GM21526 (cell line): ENCODE measurements around the gene FASN.

Experiments
- ATAC-seq: cut with Tn5 transposase; IDR thresholded peaks from one replicate; pipeline ENCODE4 v1.9.1; 2021; ENCODE audit warnings: moderate library complexity; ENCODE audit not compliant: unreplicated experiment, low FRiP score

The FASN gene

DNA sequence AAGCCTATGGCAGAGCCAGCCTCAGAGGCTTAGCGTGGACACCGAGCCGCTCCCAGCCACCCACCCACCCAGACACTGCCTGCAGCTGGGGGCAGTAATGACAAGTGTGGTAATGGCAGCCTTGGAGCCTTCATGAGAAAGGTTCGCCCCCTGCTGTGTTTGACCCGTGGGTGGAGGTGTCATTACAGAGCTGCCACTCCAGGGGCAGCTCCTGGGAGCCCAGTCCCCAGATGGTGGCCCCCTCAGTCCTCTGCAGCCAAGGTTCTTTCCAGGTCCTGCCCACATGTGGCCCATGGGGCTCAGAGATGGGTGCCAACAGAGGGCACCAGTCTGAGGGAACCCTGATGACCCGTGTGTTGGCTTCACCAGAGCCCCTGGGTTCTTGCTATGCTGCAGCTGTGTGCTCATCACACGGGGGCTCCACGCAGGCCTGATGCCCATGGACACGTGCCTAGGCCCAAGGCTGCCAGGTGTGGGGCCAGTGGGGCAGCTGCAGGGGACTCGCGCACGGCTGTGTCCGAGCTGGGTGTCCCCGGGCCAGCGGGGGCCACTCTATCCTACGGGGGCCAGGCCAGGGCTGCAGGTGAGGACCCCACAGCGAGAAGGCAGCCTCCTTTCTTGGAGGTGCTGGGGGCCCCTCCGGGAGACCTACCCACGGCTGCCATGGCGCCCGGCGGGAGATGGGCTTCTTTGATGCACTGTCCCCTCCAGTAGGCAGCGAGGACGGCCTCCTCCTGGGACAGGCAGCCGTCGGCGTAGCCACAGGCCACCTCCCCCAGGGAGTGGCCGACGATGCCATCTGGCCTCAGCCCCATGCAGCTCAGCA is 8.1 kb downstream of the FASN start:
- no peak for ATAC-seq

DNA sequence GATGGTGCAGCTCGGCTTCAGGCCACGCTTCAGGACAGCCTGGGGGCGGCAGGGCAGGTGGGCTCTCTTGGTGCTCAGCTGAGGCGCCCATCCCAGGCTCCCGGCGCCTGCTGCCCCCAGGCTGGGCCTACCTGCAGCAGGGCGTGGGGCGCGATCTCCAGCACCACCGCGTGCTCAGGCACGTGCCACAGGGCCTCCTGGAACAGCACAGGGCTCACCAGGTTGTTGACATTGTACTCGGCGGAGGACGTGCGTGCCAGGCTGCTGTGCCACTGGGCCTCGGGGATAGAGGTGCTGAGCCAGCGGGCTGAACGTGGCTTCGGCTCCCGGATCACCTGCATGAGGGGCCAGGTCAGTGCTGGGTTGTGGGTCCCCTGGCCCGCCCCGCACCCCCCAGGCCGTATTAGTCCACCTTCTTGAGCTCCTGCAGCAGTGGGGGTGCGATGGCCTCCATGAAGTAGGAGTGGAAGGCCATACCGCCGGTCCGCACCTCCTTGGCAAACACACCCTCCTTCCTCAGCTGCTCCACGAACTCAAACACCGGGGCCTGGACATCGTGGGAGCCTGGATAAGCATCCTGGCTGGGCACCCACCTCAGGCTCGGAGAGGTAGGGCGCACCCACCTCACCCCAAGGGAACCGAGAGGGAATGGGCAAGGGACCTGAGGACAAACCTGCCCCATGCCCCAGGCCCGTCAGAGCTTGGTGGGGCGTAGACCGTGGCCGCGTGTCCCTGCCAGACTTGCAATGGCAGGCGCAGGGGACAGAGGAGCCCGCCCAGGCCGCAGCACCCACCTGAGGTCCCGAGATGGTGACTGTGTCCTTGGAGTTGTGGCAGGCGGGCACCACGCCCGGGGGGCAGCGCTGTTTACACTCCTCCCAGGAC is 9.0 kb downstream of the FASN start:
- ATAC-seq: no peak

DNA sequence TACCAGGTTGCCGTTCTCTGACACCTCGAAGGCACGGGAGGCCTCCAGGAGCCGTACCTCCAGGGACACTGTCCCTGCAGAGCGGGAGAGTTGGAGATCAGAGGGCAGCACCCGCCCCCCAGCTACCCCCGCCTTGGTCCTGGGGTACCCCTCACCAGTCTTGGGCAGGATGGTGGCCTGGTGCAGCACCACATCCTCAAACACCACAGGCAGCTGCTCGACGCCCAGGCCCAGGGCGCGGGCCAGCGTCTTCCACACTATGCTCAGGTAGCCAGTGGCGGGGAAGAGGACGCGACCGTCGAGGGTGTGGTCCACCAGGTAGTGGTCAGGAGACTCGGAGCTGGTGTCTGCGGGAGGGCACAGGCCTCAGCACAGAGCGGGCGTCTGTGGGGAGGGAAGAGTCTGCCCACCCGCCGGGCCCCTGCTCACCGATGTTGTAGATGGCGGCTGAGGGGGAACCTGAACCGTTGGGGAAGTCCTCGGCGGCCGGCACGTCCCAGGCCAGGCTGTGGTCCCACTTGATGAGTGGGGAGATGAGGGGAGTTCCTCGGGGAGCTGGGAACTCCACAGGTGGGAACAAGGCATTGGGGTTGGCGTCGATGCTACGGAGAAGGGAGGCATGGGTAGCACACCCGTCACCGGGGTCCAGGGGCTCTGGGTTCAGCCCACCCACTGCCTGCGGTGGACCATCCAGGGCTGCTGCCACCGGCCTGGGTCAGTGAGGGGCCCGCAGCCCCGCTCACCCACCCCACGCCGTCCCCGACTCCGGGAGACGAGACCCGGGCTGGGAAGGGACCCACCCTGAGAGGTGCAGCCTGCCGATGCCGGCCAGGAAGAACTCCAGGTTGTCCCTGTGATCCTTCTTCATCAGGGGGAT is 9.8 kb downstream of the FASN start:
- ATAC-seq: no peak

DNA sequence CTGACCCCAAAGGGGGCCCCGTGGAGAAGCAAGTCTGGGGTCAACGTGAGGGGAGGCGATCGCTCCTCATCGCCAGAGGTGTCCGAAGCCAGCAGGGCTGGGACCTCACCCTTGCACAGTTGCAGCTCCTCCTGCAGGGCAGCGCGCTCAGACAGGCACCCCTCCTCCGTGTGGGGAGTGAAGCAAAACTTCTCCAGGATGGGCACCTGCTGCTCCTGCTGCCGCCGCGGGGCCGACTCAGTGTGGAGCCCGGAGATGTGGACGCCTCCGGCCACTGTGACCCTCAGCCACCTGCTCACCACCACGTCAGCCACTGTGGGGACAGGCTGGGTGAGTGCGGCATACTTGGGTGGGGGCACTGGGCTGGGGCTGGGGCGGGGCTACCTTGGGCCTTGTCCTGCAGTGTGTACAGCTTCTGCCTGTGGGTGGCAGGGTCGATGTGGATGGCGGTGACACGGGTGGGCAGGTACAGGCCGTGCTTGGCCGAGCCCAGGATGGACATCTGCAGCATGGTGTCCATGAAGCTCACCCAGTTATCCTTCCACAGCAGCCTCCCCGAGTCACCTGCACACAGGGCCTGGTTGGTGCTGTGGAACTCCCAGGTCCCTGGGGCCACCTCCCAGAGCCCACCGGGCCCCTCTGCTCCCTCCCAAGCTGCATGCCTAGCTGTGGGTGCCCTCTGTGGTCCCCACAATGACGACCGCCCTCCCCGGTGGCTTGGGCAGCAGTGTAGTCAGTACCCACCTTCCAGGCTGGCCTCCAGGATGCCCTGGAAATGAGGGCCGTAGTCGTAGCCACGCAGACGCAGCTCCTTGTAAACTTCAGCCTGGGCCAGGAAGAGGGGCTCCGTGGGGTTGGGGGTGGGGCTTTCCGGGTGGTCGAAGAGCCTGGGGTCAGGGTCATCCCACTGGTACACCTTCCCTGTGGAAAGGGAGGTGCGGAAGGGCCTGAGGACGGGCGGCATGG is 10.8 kb downstream of the FASN start:
- ATAC-seq: no peak

DNA sequence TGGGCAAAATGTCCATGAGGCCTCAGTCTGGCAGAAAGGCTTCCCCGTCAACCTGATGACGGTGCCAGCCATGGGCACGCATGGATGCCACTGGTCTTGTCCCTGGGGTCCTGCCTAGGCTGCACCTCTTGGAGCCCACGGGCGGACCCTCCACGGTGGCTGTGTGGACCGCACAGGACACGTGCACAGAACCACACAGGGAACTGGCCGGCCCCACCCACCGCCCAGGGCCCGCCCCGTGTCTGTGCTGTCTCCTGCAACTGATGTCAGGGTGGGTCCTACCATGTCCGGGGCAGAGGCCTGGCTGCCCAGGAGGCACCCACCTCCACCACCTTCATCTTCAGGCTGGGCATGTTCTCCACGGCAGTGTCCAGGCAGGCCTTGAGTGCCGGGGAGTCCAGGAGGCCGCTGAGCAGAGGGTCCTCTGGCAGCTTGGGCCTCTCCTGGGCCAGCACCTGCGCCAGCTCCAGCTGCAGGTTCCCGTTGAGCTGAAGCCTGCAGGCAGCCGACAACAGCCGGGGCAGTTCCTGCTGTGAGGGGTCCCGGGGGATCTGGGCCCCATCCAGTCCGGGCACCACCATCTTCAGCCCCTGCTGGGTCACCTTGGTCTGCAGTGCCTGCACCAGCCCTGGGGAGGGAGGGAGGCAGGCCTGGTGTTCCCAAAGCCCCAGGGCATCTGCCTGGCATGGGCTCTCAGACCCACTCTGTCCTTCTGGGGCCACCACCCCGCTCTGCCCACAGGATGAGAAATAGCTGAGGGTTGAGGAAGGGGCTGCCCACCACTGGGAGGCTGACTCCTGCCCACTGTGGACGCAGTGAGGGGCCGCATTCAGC is 11.9 kb downstream of the FASN start:
- no peak for ATAC-seq

DNA sequence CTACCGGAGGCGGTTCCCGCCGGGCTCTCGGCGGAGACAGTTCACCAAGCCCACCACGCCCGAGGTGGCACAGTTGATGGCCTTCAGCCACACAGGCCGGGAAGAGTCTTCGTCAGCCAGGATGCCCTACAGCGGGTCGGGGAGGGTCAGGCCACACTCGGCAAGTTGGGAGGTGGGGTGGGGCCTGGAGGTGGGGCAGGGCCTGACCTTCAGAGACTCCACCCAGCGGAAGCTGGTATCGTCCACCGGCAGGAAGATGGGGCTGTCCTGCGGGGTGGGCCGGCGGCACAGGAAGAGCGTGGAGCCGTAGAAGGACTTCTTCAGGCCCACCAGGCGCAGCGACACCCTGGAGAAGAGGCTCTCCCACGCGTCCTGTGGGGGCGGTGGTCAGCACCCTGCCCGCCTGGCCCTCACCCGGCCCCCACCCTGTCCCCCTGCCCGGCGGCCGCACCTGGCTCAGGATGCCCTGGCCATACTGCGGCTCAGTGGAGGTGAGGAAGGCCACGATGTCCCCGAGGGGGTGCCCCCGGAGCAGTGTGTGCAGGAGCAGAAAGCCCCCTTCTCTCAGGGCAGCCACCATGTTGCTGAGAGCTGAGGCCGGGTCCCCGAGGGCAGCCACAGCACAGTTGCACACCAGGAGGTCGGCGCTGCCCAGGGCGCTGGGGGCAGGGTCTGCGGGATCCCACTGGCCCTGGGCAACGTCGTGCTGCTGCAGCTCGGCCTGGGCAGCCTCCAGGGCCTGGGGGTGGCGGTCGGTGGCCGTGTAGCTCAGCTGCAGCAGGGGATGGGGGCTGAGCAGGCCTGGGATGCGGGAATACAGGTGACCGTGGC is 12.8 kb downstream of the FASN start:
- no peak for ATAC-seq

DNA sequence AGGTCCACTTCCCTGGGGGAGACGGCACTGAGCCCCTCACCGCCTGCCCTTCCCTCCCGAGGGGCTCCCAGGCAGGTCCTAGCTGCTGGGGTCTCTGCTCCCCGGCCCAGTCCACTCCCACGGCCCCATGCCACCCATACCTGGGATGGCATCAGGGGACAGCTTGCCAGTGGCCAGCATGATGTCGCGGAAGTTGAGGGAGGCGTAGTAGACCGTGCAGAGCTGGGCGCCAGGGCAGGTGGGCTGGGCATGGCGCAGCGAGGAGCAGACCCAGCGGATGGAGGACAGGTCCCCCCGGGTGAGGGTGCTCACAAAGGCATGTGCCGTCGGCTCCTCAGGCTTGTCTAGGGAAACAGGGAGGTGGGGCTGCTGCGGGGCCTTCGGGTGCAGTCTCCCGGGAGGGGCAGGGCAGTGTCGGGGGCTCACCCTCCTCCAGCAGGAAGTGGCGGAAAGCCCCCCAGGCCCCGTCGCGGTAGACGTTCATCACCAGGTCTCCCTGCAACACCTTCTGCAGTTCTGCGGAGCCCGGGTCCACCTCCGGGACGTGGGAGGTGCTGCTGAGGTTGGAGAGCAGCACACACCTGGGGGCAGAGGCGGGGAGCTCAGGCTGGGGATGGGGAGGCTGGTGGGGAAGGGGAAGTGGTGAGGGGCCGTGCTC is 13.5 kb downstream of the FASN start:
- ATAC-seq: no peak

DNA sequence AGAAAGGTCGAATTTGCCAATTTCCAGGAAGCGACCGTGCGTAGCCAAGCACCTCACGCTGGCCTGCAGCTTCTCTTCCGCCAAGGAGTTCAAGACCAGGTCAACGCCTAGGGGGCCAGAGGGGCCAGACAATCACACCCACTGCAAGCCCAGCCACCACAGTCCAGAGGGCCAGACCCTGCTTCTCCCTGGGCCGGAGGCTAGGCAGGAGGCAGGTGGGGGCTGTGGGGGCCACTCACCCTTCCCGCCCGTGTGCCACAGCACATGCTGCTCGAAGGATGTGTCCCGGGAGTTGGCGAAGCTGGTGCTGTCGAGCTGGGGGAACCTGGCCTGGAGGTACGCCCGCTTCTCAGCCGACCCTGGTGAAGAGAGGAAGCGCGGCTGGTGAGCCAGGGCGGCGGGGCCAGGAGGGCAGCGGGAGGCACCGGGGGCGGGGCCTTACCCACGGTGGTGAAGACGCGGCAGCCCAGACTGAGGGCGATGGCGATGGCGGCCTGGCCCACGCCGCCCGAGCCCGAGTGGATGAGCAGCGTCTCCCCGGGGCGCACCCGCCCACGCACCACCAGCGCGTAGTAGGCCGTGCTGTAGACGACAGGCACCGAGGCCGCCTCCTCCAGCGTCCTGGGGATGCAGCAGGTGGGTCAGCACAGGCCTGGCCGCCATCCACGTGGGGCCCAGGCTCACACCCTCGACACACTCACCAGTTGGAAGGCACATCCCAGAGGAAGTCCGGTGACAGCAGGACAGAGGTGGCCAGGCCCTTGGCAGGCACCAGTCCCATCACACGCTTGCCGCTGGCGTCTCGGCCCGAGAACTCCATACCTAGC is 14.3 kb downstream of the FASN start:
- ATAC-seq: no peak

DNA sequence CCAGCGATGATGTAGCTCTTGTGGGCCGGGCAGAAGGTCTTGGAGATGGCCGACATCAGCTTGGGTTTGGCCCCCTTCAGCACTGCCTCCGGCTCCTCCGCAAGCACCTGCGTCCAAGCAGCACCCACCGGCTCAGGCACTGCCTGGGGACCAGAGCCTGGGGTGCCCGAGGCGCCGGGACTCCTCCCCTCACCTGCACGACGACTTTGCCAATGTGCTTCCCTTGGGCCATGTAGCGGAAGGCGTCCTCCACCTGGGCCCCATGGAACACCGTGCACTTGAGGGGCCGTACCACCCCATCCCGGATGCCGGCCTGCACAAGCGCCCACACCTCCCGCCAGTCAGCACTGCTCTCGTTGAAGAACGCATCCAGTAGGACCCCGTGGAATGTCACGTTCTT is 15.0 kb downstream of the FASN start:
- no peak for ATAC-seq

DNA sequence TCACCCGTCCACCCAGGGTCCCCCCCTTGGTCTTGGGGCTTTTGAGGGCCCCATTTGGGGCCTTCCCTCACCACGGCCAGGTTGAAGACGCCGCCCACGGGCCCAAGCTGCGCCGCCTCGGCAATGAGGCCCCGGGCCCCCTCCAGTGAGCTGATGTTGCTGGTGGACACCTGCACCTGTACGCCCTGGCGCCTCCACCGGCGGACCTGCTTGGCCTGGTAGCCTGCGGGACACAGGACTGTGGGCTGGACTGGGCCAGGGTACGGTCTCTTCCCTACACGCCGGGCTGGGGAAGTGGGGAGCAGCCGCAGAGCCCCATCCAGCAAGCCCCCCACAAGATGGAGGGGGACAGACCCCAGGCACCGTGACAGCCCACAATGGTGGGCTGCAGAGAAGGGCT is 15.6 kb downstream of the FASN start:
- no peak for ATAC-seq

DNA sequence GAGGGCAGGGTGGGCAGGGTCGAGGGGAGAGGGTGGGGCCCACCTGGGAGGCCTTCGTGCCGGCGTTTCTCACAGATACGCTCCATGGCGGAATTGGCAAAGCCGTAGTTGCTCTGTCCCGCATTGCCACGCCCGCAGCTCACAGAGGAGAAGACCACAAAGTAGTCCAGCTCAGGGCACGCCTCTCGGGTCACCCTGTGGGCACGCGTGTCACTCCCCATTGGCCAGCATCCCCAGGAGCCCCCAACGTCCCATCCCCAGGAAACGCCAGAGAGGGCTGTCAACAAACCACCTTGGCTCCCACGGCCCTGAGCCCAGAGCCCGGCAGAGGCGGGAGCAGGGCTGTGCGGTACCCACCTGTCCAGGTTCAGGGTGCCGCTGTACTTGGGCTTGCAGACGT is 16.1 kb downstream of the FASN start:
- ATAC-seq: no peak

DNA sequence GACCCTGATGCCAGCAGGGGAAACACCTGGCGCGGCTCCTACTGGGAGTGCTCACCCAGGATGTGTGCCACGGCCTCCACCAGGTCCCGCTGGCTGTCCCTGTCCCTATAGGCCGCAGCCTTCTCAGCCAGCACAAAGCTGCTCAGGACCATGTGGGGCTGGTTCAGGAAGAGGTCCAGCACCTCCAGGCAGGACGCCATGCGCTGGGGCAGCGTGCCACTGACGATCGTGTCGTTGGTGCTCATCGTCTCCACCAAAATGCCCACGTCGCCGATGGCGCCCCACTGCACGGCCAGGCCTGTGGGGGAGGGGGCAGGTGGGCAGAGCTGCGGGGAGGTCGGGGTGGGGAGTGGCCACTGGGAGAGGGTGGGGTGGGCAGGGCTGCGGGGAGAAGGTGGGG is 16.5 kb downstream of the FASN start:
- ATAC-seq: no peak

DNA sequence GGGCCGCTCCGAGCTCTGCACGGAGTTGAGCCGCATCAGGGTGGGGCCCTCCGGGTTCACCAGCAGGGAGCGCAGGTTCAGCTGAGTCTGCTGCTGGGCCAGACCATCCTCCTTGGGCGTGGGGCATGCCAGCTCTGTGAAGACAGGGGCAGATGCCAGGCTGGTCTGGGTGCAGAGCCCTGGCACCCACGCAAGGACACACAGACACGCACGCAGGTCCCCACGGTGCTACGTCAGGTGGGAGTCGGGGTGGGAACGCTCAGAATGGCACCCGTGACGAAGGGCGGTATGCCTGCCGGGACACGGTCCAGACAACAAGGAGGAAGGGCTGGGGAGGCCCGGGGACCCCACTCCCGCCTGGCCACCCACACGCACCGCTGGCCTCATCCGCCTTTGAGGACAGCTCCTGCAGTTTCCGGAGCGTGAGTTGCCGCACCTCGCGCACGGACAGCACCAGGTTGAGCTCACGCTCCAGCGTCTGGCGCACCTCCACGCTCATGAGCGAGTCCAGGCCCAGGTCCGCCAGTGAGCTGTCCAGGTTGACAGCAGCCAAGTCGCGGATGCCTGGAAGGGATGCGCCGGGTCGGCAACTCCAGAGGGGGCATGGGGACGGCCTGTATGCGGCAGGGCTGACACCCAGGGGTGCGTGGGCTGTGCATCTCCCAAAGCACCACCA is 17.1 kb downstream of the FASN start:
- no peak for ATAC-seq

DNA sequence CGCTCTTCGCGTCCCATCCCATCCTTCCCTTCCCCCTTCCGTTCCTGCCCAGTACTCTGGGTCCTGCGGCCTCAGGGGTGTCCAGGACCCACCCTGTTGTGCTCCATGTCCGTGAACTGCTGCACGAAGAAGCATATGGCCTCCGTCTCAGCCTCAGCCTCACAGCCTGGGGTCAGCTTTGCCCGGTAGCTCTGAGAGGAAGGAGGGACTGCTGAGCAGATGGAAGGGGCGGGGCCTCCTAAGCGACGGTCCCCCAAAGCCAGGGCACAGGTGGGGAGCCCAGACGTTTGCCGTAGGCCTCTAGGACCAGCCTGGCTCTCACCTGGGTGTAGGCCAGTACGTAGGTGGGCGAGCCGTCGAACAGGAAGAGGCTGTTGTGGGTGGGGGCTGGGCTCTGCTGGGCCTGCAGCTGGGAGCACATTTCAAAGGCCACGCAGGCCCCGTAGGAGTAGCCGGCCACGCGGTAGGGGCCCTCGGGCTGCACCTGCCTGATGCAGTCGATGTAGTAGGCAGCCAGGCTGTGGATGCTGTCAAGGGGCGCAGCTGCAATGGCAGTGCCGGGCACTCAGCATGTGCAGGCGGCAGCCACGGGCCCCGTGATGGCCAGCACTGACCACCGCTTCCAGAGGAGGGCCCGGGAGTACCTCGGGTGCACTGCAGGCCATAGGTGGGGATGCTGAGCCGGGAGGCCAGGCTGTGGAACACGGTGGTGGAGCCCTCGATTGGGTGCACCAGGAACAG is 17.8 kb downstream of the FASN start:
- no peak for ATAC-seq

DNA sequence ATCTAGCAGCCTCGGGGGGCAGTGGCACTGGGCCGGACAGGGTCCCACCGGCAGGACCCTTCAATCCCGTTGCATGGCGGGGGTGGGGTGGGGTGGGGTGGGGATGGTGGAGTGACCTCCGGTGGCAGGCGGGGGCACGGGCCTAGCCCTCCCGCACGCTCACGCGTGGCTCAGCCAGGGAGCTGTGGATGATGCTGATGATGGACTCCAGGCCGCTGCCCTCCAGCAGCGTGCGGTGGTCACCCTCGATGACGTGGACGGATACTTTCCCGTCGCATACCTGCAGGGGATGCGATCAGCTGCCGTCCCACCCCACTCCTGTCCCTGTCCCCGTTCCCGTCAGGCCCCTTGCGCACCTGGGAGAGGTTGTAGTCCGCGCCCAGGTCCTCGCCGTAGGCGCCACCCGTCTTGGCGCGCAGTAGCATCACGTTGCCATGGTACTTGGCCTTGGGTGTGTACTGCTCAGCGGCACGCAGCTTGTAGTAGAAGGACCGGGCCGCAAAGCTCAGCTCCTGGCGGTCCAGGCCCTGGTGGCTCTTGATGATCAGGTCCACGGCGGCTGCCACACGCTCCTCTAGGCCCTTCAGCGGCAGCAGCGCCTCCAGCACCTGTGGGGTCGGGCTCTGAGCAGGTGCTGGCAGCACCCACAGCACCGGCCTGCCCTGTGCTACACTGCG is 18.9 kb downstream of the FASN start:
- ATAC-seq: no peak
